ENCODE measurements around the gene AP4S1.
"Not testable (repeated sequence)": the region's sequence is repeated elsewhere in the genome, so short reads cannot be mapped to it uniquely, and the experiment has no call there.

The AP4S1 gene

DNA sequence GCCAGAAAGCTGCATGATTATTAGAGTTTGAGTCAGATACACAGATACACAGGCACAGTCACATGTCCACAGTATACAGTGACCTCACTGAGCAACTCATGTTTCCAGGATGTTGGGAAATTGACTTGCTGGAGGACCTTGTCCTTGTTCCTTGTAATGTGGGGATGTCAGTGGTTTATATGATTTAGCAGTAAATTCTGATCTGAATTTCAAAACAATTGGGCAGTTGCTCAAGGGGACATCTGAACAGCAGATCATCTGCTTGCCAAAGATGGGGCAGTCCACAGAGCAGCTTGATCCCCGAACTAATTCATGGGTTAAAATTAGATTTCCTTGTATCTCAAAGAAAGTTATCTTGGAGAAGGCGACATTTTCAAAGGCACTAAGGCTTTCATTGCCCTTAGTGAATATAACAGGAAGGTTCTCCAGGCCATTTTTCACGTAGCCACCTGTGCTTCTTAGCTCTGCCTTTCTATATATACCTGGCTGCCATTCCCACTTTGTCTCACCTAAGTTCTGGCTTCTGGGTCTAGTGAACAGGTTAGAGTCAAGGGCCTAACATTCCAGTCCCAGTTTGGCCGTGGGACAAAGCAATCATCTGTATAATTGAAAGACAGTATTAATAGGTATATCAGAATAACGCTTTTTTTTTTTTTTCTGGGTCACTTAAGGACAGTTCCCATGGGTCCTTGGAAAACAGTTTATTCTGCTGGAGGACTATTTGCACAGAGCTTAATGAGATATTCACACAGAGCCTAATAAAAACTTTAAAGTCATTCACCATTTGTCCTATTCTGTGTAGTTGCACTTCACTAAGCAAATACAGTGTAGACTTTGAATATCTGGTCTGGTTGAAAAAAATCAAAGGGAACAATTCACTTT is 65.7 kb downstream of the AP4S1 start:
- DNase-seq: no peak

DNA sequence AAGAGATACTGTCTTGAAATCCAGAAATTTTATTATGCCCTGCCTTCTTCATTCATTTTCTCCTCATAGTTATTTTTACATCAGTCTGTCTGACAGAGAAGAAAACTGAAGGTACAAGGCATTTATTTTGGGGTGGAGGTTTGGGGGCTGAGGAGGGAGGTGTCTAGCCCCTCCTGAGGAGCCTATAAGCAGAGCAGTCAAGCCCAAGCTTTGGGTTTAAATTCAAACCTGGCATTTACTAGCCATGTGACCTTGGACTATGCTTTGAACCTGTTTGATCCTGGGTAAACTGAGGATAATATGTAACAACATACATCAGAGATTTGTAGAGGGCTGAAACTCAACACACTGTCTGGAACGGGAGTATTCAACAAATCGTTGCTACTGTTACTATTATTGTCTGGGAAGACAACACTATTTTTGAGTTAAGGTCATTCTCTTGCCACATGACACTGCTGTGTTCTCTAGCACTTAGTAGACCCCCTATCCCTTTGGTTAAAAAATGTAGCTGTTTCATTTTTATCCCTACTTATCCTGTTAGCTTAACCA is 66.8 kb downstream of the AP4S1 start:
- DNase-seq: no peak

- not testable (repeated sequence) for DNase-seq
Measured at GRCh38 chr14:31093884-31094839, 68.7 kb downstream of the AP4S1 start.

DNA sequence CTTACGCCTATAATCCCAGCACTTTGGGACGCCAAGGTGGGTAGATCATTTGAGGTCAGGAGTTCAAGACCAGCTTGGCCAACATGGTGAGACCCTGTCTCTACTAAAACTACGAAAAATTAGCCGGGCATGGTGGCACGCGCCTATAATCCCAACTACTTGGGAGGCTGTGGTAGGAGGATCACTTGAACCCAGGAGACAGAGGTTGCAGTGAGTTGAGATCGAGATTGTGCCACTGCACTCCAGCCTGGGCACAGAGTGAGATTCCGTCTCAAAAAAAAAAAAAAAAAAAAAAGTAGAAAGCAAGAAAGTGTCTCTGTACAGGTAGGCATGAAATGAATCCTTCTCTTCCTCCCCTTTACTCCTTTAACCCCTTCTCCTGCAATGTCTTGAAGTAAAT is 70.4 kb downstream of the AP4S1 start:
- not testable (repeated sequence) for DNase-seq

DNA sequence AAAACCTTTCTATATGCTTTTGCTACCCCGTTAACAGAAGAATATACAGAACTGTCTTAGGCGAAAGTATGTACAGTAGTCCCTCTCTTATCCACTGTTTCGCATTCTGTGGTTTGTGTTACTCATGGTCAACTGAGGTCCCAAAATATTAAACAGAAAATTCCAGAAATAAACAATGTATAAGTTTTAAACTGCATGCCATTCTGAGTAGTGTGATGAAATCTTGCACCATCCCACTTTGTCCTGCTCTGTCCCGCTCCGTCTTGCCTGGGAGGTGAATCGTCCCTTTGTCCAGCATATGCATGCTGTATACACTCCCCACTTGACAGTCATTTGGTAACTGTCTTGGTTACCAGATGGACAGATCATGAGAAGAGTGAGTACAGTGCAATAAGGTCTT is 70.8 kb downstream of the AP4S1 start:
- no peak for DNase-seq

DNA sequence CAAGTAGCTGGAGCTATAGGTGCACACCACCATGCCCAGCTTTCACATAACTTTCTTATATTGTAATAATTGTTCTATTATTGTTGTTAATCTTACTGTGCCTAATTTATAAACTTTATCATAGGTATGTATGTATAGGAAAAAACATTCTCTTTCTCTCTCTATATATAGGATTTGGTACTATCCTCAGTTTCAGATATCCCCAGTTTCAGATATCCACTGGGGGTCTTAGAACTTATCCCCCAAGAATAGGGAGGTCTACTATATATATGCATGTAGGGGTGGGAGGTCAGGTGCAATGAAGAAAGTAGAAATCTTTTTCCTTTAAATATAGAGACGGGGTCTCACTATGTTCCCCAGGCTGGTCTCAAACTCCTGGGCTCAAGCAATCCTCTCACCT is 71.6 kb downstream of the AP4S1 start:
- DNase-seq: no peak

DNA sequence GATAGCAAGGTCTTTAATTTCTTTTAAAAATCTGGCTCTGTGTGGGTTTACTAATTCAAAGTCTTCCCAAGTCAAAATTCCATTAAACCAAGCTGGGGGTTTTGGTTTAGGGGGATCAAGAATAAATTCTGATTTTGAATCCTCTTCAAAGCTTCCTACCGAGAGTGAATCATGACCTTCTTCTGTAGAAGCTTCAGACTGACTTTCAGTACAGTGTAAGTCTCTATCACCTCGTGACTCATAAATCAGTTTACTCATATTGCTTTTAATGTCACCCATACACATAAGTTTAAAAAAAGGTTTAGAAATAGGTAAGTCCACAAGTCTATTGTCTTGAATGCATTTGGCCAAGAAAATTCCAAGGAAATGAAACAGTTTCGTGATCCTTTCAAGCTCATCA is 81.3 kb downstream of the AP4S1 start:
- DNase-seq: no peak

DNA sequence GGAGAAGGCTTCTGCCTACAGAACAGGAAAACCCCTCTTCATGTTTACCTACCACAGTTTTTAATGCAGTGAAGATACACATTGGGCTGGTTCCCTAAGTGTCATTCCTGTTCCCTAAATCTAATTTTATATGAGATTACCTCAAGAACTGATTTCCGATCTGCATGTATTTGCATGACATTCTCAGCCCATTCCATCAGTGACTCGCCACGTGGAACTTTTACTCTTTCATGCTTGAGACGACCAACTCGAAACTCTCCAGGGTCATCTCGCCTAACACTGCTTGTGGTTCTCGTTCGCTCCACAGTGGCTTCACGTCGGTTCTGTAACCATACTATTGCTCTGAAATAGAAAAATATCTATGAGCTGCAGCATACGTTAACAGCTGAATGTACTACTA is 83.8 kb downstream of the AP4S1 start:
- no peak for DNase-seq

DNA sequence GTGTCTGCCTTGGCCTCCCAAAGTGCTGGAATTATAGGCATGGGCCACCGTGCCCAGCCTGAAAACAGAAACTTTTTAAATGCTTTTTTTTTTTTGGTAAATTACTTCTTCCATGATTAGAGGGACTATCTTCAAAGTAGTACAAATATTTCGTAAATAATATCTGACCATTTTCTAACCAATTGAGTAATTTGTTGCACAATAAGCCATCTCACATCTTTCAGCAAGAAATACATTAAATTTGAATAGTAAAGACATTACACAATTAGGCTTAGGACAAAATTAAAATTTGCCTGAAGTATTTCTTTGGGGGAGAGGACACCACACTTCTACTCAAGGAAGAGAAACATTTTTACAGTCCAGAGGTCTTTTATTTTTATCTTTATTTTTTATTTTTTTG is 85.4 kb downstream of the AP4S1 start:
- DNase-seq: no peak

- DNase-seq: no peak
Measured at GRCh38 chr14:31113794-31114193, 88.3 kb downstream of the AP4S1 start.

DNA sequence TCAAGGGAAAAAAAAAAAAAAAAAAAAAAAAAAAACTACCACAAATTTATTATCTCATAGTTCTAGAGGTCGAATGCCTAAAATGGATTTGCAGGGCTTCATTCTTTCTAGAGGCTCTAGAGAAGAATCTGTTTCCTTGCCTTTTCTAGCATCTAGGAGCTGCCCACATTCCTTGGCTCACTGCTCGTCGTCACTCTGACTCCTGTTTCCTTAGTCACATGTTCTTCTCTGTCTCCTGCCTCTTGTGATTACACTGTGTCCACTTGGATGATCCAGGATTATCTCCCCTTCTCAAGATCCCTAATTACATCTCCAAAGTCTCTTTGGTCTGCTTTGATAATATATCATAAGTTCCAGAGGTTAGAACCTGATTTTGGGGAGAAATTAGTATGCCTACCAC is 93.4 kb downstream of the AP4S1 start:
- no peak for DNase-seq

- DNase-seq: no peak
Measured at GRCh38 chr14:31122098-31122611, 96.7 kb downstream of the AP4S1 start.

GRCh38 chr14:31122921-31123320 is 97.5 kb downstream of the AP4S1 start:
- no peak for DNase-seq

- no peak for DNase-seq
Measured at GRCh38 chr14:31124197-31124596, 98.7 kb downstream of the AP4S1 start.

GRCh38 chr14:31125231-31125630 is 99.8 kb downstream of the AP4S1 start:
- no peak for DNase-seq

GRCh38 chr14:31126680-31127079 is 101.2 kb downstream of the AP4S1 start:
- no peak for DNase-seq

DNA sequence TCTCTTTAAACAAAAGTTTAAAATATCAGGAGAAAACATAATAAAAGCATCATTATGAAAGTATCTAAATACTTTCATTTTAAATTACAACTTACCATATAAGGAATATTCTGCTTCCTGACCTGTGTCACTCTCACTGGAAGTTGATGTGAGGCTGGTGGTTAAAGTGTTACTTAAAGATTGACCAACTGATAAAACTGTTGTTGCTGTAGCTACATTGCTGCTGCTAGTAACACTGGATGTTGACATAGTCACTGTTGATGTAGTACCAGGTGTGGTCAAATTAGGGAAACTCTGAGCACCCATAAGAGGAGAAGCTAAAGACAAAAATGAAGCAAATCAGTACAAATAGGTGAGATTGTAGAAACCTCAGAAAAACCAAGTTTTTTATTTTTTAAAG is 102.2 kb downstream of the AP4S1 start:
- no peak for DNase-seq

DNA sequence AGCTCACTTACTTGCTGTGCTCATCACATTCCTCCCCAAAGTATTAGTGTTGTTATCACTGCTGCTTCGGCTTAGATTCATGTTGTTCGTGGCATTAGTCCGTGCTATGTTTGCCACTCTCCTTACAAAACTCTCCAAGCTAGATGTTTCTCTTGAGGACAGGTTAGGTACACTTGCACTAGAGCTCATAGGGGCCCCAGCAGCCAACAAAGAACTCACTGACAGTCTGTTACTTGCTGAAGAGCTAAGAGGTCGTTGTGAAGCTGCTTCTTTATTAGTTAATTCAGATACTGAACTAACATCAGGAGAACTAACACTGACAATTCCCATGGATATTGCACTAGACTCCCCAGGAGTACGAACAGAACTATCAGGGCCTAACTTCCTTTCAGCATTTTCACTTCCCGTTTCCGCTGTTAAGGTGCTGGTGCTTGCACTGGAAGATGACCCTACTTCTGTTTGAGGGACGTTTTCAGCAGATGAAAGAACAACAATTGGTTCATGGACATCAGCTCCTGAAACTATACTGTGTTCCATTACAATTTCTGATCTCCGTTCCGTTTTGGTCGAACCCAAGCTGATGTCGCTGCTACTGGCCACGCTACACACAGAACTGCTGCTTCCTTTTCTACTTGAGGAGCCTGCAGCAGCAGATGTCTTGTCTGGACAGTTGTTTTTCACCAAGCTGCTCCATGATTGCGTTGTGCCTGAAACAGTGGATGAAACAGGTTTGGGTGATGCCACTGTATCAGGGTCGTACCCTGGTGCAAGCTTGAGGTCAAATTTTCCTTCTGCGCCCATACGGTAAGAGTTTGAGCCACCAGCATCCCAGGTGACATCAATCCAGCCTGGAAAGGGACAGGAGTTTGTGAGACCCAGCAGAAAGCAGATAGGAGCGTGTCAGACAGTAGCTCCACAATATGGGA is 103.4 kb downstream of the AP4S1 start:
- no peak for DNase-seq

DNA sequence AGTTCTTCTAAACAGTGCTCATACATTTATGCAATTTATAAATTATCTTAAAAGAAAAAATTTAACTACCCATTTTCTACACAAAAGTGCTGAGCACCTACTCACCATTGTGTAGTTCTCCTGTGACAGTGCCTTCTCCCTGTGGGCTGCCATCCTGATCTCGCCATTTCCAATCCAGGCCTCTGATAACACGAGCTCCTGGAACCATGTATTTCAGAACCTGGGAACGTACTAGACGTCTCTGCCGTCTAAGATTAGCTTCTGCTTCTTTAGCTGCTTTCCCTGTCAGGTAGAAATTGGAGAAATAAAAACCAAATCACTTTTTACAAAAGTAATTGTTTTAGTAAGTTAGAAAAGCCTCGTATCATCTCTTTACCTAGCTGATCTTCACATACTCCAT is 107.7 kb downstream of the AP4S1 start:
- DNase-seq: no peak

DNA sequence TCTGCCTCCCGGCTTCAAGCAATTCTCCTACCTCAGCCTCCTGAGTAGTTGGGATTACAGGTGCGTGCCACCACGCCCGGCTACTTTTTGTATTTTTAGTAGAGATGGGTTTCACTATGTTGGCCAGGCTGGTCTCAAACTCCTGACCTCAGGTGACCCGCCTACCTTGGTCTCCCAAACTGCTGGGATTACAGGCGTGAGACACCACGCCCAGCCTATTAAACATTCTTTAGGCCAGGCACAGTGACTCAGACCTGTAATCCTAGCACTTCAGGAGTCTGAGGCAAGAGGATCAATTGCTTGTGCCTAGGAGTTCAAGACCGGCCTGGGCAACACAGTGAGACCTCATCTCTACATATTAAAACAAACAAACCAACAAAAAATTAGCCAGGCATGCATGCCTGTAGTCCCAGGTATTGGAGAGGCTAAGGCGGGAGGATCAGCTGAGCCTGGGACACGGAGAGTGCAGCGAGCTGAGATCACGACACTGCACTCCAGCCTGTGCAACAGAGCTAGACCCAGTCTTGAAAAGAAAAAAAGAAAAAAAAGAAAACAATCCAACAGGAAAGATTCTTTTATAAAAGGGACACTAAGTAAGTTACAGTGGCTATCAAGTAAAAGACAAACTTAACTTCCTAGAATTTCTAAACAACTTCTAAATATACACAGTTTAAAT is 111.9 kb downstream of the AP4S1 start:
- no peak for DNase-seq

- no peak for DNase-seq
Measured at GRCh38 chr14:31138301-31138700, 112.9 kb downstream of the AP4S1 start.
